B cell (primary cell): ENCODE results near the gene SEC31B.

Source experiments
- EZH2 ChIP-seq: IDR thresholded peaks from 2 replicates; pipeline ENCODE4 v1.6.1; 2012; ENCODE audit warnings: borderline replicate concordance, low read depth, mild to moderate bottlenecking, moderate library complexity, low read length; ENCODE audit not compliant: insufficient read depth, poor library complexity, severe bottlenecking
- TF ChIP-seq, protein P1 (sequence below): fragments of 200-600 bp; IDR thresholded peaks from one replicate; pipeline ENCODE4 v1.8.0; 2022; ENCODE audit warnings: antibody characterized with exemption, mild to moderate bottlenecking

DNA sequence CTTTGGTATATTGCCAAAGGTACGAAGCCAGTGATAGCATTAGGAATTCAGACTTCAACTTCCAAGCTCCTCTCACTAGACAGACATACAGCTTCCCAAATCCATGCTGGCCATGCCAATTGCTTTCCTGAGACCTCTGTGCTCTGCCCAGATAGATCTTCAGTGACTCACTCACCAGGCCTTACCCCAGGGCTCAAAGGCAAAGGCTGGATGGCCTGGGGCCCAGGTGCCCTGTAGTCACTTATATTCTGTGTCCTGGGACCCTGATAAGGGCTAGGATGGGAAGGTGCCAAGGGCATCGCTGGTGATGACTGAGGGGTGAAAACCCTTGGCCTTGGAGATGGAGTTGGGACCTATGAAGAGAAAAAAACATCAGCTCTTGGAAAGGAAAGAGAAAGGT is 29.1 kb downstream of the SEC31B start:
- TF ChIP-seq, protein P1, sequence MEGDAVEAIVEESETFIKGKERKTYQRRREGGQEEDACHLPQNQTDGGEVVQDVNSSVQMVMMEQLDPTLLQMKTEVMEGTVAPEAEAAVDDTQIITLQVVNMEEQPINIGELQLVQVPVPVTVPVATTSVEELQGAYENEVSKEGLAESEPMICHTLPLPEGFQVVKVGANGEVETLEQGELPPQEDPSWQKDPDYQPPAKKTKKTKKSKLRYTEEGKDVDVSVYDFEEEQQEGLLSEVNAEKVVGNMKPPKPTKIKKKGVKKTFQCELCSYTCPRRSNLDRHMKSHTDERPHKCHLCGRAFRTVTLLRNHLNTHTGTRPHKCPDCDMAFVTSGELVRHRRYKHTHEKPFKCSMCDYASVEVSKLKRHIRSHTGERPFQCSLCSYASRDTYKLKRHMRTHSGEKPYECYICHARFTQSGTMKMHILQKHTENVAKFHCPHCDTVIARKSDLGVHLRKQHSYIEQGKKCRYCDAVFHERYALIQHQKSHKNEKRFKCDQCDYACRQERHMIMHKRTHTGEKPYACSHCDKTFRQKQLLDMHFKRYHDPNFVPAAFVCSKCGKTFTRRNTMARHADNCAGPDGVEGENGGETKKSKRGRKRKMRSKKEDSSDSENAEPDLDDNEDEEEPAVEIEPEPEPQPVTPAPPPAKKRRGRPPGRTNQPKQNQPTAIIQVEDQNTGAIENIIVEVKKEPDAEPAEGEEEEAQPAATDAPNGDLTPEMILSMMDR: no peak
- TF ChIP-seq EZH2: no peak
